OCI-LY3 (cell line): ENCODE data around the gene GRIK1.

Experiments used
- H2AFZ ChIP-seq: fragments of 200-600, 300-600 bp; shearing (Covaris generic); 2 replicates; pipeline ENCODE4 v1.6.0; 2014; ENCODE audit warnings: antibody characterized with exemption, low read depth, low read length
- H3K27ac ChIP-seq: fragments of 200-600, 300-600 bp; sonication (generic); 2 replicates; pipeline ENCODE4 v1.5.1; 2014; ENCODE audit warnings: mild to moderate bottlenecking, low read length, moderate library complexity, mixed read lengths
- H3K27me3 ChIP-seq: fragments of 200-600, 300-600 bp; sonication (generic); 2 replicates; pipeline ENCODE4 v1.6.1; 2014; ENCODE audit warnings: low read depth, low read length, mixed read lengths
- H3K36me3 ChIP-seq: fragments of 200-600, 300-600 bp; sonication (generic); replicated peaks from 2 replicates; pipeline ENCODE3; 2014; ENCODE audit warnings: low read depth, low read length, mixed read lengths
- H3K4me1 ChIP-seq: fragments of 300-600, 200-600 bp; sonication (generic); 2 replicates; pipeline ENCODE4 v1.6.1; 2014; ENCODE audit warnings: low read length, mixed read lengths
- H3K4me2 ChIP-seq: fragments of 200-600, 300-600 bp; sonication (generic); 2 replicates; pipeline ENCODE4 v1.6.1; 2014; ENCODE audit warnings: low read length, mixed read lengths
- H3K4me3 ChIP-seq: fragments of 300-600, 200-600 bp; sonication (generic); 2 replicates; pipeline ENCODE4 v1.5.1; 2014; ENCODE audit warnings: antibody characterized with exemption, mild to moderate bottlenecking, low read length, moderate library complexity
- H3K79me2 ChIP-seq: fragments of 300-600, 200-600 bp; shearing (Covaris generic); 2 replicates; pipeline ENCODE4 v1.6.1; 2014; ENCODE audit warnings: mild to moderate bottlenecking, low read length, mixed read lengths
- H3K9ac ChIP-seq: fragments of 300-600, 200-600 bp; shearing (Covaris generic); 2 replicates; pipeline ENCODE4 v1.6.0; 2014; ENCODE audit warnings: mild to moderate bottlenecking, low read length, moderate library complexity
- H3K9me3 ChIP-seq: fragments of 200-600, 300-600 bp; shearing (Covaris generic); 2 replicates; pipeline ENCODE4 v1.6.1; 2014; ENCODE audit warnings: low read length, mixed read lengths; ENCODE audit not compliant: insufficient read depth
- H4K20me1 ChIP-seq: fragments of 200-600, 300-600 bp; sonication (generic); 2 replicates; pipeline ENCODE4 v1.6.1; 2016; ENCODE audit warnings: low read length, mixed read lengths; ENCODE audit not compliant: insufficient read depth
- EZH2phosphoT487 ChIP-seq: fragments of 200-600 bp; shearing (Covaris generic); IDR thresholded peaks from 2 replicates; pipeline ENCODE4 v1.6.1; 2018; ENCODE audit warnings: antibody characterized with exemption, mixed run types, low read depth
- TF ChIP-seq, protein P1 (sequence below): fragments of 200-600, 300-600 bp; sonication (generic); IDR thresholded peaks from 2 replicates; pipeline ENCODE4 v1.5.1; 2014; ENCODE audit warnings: antibody characterized with exemption, low read length, low read depth

GRIK1 gene

GRCh38 chr21:29671728-29672127 lies 268.1 kb downstream of the GRIK1 start:
- H2AFZ ChIP-seq, result no peak overlapping the region
- no peaks in the 10 kb centered on the region for H4K20me1 ChIP-seq
- H3K9me3 ChIP-seq, result no peaks in the 10 kb centered on the region
- no peaks in the 10 kb centered on the region for H3K36me3 ChIP-seq
- H3K9ac ChIP-seq, result no peak overlapping the region
- no peak overlapping the region for H3K4me2 ChIP-seq
- H3K4me1 ChIP-seq, result peaks cover 33% of the 10 kb centered on the region
- no peak overlapping the region for H3K27ac ChIP-seq
- no peaks in the 10 kb centered on the region for H3K27me3 ChIP-seq
- H3K79me2 ChIP-seq, result no peaks in the 10 kb centered on the region
- TF ChIP-seq, protein P1, sequence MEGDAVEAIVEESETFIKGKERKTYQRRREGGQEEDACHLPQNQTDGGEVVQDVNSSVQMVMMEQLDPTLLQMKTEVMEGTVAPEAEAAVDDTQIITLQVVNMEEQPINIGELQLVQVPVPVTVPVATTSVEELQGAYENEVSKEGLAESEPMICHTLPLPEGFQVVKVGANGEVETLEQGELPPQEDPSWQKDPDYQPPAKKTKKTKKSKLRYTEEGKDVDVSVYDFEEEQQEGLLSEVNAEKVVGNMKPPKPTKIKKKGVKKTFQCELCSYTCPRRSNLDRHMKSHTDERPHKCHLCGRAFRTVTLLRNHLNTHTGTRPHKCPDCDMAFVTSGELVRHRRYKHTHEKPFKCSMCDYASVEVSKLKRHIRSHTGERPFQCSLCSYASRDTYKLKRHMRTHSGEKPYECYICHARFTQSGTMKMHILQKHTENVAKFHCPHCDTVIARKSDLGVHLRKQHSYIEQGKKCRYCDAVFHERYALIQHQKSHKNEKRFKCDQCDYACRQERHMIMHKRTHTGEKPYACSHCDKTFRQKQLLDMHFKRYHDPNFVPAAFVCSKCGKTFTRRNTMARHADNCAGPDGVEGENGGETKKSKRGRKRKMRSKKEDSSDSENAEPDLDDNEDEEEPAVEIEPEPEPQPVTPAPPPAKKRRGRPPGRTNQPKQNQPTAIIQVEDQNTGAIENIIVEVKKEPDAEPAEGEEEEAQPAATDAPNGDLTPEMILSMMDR, result 0 out of 2 replicates have a peak, but pooled peaks have one; percentile 19
- no peak for TF ChIP-seq EZH2phosphoT487
- no peak overlapping the region for H3K4me3 ChIP-seq

GRCh38 chr21:29670228-29670627 lies 269.6 kb downstream of the GRIK1 start:
- no peaks in the 10 kb centered on the region for H3K79me2 ChIP-seq
- no peak overlapping the region for H2AFZ ChIP-seq
- no peak overlapping the region for H3K9ac ChIP-seq
- TF ChIP-seq, protein P1, result no peak
- TF ChIP-seq EZH2phosphoT487, result no peak
- no peak overlapping the region for H3K4me2 ChIP-seq
- H3K27ac ChIP-seq, result no peak overlapping the region
- H3K9me3 ChIP-seq, result no peaks in the 10 kb centered on the region
- no peaks in the 10 kb centered on the region for H4K20me1 ChIP-seq
- H3K4me3 ChIP-seq, result no peak overlapping the region
- H3K4me1 ChIP-seq, result peaks cover 30% of the 10 kb centered on the region
- H3K36me3 ChIP-seq, result no peaks in the 10 kb centered on the region
- no peaks in the 10 kb centered on the region for H3K27me3 ChIP-seq

- Histone ChIP-seq H3K27ac (no peak overlapping the region), H3K4me1 (peaks cover 21% of the 10 kb centered on the region), H3K27me3 (no peaks in the 10 kb centered on the region), H3K36me3 (no peaks in the 10 kb centered on the region), H3K79me2 (no peaks in the 10 kb centered on the region), H3K4me2 (no peak overlapping the region), H3K4me3 (no peak overlapping the region), H2AFZ (no peak overlapping the region), H3K9me3 (no peaks in the 10 kb centered on the region), H3K9ac (no peak overlapping the region), H4K20me1 (no peaks in the 10 kb centered on the region)
- no peak for TF ChIP-seq EZH2phosphoT487
- TF ChIP-seq, protein P1, result no peak
These were observed 270.4 kb downstream of the GRIK1 start for GRCh38 chr21:29669416-29669815.

DNA sequence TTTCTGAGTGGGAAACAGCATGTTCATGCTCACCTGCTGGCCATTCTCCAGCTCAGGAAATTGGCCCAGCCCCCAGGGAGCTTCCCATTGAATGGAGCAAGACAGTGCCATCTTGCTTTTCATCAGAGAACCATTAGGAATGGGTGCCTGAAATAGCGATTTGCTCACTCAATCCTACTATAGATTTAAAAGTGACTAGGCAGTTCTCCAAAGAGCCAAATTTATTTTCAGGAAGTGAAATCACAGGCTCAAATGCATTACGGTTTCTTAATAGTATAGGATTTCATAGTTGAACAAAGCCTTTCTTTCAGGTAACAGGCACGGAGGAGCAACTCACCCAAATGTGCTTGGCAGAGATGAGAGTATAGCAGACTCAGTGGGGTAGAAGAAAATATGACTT lies 272.1 kb downstream of the GRIK1 start:
- no peaks in the 10 kb centered on the region for H3K79me2 ChIP-seq
- no peak overlapping the region for H2AFZ ChIP-seq
- no peaks in the 10 kb centered on the region for H3K27me3 ChIP-seq
- H4K20me1 ChIP-seq, result no peaks in the 10 kb centered on the region
- TF ChIP-seq EZH2phosphoT487, result no peak
- TF ChIP-seq, protein P1, result no peak
- H3K9ac ChIP-seq, result no peak overlapping the region
- H3K9me3 ChIP-seq, result no peaks in the 10 kb centered on the region
- no peaks in the 10 kb centered on the region for H3K36me3 ChIP-seq
- H3K27ac ChIP-seq, result no peak overlapping the region
- peaks cover 17% of the 10 kb centered on the region for H3K4me1 ChIP-seq
- no peak overlapping the region for H3K4me3 ChIP-seq
- H3K4me2 ChIP-seq, result 0 out of 2 replicates have a peak overlapping the region, but pooled peaks have one; percentile 13
